Fibroblast of gingiva (primary cell): ENCODE results near the gene ACTRT2.

ENCODE experiments used
- DNase-seq: peaks from one replicate; pipeline ENCODE4 v3.0.0-alpha.2; 2011; ENCODE audit warnings: low read depth

Gene ACTRT2

GRCh38 chr1:3021233-3021671 lies at the start of gene ACTRT2:
Gene ACTRT2 (plus strand): TSS chr1:3021467. CDS start chr1:3021687, 220 bp downstream.
- DNase-seq = no peak

- no peak for DNase-seq
Measured at GRCh38 chr1:2971609-2972008, 49.7 kb upstream of the ACTRT2 start.

- no peak for DNase-seq
Measured at GRCh38 chr1:2972011-2972878, 49.0 kb upstream of the ACTRT2 start.

DNA sequence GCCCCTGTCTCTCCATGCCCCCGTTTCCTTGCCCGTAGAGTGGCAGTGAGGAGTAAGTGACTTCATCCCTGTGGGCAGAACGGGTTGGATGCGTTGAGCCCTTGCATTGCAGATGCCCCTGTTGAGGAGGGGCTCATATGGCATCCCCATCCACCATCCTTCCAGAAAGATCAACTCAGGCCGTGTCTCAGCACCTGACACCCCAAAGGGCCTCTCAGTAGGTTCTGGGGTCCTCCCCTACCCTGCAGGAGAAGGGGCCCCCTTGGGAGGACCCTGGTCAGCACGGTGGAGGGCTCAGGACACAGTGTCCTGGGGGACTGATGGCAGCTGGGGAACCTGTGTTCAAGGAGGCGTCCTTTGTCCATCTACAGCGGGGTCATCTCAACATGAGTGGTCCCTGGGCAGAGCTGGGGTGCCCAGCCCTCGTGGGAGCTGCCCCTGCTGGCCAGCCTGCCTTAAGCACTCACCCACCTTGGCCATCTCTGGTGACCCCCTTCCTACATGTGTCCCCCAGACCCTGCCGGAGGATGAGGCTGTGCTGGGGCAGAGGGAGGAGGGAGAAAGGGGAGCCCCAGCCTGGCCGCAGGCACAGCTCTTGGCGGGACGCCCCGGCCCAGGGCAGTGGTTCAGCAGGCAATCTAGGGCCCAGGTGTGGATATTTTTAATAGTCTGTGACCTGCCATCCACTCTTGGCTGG lies 48.2 kb upstream of the ACTRT2 start:
- no peak for DNase-seq

- DNase-seq = no peak
Measured at GRCh38 chr1:2973601-2974593, 47.4 kb upstream of the ACTRT2 start.

DNA sequence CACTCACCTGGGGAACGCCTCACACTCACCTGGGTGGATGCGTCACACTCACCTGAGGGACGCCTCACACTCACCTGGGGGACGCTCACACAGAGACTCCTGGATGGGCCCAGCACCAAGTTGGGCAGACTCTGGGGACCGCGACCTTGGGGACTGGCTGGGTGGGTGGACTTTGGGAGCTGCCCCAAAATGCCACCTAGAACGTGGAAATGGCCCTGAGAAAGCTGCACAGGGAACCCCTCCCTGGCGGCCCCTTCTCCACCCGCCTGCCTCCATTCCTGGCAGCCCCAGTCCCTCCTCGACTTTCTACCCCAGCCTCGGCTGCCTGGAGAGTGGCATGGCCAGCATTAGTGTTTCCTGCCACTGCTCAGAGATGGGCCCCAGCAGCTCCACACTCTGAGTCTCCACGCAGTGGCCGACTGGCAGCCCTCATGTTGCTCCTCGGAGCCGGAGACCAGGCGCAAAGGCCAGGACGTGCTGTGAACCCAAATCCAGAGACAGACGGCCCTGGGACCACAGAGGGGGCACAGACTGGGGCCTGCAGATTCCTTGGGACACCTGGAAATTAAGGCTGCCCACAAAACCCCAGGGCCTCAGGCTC lies 46.5 kb upstream of the ACTRT2 start:
- DNase-seq = no peak

- DNase-seq = no peak
Measured at GRCh38 chr1:2975466-2976179, 45.6 kb upstream of the ACTRT2 start.

DNA sequence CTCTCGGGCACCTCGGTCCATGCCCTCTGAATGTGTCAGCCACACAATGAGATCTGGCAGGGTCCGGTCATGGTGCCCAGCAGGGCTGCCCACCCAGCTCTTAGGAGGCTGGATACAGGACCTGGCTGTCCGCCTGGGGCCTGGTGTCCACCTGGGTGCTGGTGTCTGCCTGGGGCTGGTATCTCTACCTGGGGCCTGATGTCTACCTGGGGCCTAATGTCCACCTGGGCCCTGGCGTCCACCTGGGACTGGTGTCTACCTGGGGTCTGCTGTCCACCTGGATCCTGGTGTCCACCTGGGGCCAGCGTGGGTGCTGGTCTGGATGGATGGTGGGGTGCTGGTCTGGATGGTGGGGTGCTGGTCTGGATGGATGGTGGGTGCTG lies 45.1 kb upstream of the ACTRT2 start:
- DNase-seq = no peak

GRCh38 chr1:2977886-2978611 lies 43.2 kb upstream of the ACTRT2 start:
- no peak for DNase-seq

DNA sequence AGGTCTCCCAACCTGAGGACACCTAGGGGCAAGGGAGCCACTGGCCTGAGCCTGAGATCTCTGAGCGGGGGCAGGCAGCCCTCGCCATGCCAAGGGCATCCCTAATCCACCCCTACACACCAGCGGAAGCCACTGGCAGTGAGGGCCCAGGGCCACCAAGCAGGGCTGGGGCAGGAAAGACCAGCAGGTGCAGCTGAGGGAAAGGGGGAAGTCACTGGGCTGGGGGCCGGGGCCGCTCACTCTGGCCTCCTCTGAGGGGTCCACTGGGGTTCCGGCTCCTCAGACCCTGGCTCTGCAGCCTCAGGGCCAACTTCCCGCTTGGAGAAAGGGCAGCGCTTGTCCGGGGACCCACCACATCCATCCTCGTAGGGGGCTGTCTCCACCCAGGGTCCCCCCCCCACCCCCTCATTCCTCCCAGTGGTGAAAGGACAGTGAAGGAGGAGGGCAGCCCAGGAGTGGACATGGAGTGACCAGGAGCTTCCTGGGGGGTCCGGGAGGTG lies 42.5 kb upstream of the ACTRT2 start:
- no peak for DNase-seq

GRCh38 chr1:2979191-2980072 lies 41.8 kb upstream of the ACTRT2 start:
- no peak for DNase-seq

DNA sequence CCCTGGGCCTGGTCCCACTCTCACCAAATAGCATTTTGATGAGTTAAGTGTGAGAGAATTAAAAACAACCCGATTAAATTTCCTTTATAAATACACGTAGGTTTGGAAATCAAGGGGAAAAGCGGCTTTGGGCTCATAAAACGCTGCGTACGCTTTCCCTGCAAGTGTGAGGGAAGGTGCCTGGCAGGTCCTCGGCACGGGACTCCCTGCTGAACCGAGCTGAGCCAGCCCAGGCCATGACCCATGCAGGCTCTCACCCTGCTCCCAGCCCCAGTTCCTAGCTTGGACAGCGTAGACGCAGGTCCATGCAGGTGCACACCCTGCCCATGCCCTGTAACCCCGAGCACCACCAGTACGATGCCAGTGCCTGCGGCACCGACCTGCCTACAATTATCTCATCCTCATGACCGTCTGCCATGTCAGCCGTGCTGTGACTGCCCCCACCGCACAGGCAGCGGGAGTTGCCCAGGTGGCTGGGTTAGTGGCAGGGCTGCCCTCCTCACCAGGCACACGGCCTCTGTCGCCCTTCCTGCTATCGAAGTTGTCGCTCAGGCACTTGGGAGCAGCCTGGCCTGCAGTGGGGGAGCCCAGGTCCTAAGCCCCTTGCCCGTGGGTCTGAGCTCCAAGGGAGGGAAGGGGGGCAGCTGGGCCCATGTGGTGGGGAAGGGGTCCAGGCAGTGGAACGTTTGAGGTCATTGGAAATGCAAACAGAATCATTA lies 41.0 kb upstream of the ACTRT2 start:
- no peak for DNase-seq

DNA sequence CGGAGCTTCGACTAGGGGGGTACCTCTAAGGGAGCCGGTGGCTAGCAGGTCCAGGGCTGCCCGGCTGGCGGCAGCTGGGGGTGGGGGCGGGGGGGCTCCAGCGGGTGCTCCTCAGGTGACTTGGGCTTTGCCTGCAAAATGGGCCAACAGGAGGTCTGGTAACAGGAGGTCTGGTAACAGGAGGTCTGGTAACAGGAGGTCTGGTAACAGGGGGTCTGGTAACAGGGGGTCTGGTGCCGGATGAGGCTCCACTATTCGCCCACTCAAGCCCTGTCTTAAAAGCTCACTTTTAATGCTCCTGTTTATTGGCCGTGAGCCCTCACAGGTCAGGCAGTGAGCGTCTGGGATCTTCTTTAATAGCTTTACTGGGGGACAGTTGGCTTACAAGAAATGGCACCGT lies 40.4 kb upstream of the ACTRT2 start:
- DNase-seq = no peak

GRCh38 chr1:2981388-2981787 lies 39.9 kb upstream of the ACTRT2 start:
- no peak for DNase-seq

DNA sequence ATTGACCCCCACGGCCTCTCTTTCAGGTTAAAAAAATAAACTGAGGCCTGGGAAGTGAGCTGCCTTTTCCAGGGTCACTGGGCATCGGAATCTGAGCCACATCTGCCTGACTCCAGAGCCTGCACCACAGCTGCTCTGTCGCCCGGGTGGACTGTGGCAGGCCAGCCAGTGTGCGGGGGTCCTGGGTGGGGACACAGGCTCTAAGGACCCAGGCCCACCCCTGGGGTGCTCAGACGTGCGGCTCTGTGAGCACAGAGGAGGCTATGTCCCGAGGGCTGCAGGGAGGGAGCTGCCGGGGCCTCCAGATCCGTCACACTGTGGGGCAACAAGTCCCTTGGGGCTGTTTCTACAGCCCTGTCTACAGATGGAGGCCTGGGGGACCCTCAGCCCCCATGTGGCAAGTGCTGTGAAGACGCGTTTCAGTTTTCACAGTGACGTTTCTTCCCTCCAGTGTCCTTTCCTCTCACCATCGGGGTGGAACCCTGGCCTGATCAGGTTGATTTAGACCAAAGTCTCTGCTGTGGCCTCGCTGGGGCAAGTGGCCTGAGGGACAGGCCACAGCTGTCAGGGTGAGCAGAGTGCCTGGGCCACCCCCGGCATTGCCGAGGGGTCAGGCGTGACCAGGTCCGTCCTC lies 39.2 kb upstream of the ACTRT2 start:
- DNase-seq = no peak

DNA sequence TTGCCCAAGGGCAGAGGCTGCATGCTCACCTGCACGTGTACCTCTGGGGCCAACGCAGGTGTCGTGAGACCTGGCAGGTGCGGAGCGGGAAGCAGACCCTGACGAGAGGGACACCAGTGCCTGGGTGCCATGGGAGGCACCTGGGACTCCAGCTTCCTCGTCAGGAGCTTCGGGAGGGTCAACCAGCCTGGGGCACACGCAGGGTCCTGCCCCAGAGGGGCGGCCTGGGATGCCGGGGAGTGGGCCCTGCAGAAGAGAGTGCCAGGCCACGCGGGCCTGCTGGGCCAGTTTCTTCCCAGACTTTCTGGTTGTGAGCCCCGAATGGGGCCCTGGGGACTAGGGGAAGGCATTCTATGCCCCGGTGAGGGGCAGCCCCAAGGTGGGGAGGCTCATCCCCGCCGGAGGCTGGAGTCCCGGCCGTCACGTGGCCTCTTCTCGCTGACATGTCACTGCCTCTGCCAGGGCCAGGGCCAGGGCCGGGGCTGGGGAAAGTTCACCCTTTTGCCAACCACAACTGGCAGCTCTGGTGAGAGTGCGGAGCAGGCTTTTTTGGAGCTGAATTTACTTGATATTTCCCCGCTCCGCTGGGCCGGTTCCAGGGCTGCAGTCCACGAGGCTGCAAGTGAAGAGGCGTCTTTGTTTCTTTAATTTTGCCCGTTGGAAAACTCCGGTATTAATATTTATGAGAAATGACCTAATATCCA lies 38.5 kb upstream of the ACTRT2 start:
- DNase-seq = no peak

GRCh38 chr1:2983319-2983705 lies 38.0 kb upstream of the ACTRT2 start:
- no peak for DNase-seq
